ENCODE results near the gene SLC2A9.

The SLC2A9 gene

DNA sequence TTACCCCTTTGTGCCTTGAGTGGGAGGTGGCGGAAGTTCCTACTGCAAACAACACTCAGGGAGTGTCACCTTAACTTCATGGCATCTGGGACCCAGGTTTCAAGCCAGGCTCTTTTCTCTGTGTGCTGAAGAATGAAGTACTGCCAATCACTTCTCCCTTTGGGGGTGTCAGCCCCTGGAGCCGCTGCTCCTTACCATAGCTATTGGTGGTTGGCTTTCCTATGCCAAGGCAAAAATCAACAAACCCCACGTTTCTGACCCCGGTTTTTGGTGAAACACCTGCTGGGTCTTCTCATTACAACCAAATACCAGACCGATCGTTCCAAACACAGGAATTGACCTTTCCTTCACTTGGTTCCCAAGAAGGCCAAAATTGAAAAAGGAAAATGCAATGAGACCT, 19.7 kb upstream of the SLC2A9 start:
- DNase-seq: no peak

GRCh38 chr4:10040049-10040892, 19.0 kb upstream of the SLC2A9 start:
- no peak for DNase-seq

GRCh38 chr4:10036807-10037342, 15.6 kb upstream of the SLC2A9 start:
- DNase-seq: no peak

GRCh38 chr4:10035130-10035529, 13.8 kb upstream of the SLC2A9 start:
- DNase-seq: no peak

GRCh38 chr4:10034612-10035104, 13.4 kb upstream of the SLC2A9 start:
- no peak for DNase-seq

GRCh38 chr4:10034136-10034535, 12.8 kb upstream of the SLC2A9 start:
- no peak for DNase-seq

DNA sequence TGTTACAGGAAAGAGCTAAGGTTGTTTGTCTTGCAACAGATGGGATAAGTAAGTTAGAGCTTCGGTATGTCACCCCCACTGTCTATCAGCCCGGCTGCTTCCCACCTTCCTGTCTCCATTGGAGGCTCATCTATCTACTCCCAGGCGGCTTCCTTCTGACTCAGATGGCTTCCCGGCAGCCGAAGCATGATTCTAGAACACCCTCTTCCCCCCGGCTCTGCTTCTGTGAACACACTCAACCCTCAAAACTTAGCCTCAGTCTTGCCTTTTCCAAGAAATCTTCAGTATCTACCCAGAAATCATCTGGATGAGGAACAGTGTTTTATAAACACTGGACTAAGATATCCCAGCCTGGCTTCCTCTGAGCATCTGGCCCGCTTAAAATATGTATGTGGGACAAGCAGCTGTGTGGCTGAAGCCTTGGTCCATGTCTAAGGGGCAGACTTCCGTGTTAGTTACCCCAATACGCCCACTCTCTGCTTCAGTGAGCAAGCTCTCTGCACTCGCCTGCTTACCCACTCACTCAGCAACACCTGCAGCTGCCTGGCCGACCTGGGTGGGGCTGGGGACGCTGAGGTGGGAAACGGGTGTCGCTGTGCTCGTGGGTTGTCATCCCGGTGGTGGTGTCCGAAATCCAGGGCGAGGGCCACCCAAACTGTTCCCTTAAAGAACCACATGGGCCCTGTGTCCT, 12.0 kb upstream of the SLC2A9 start:
- DNase-seq: no peak

DNA sequence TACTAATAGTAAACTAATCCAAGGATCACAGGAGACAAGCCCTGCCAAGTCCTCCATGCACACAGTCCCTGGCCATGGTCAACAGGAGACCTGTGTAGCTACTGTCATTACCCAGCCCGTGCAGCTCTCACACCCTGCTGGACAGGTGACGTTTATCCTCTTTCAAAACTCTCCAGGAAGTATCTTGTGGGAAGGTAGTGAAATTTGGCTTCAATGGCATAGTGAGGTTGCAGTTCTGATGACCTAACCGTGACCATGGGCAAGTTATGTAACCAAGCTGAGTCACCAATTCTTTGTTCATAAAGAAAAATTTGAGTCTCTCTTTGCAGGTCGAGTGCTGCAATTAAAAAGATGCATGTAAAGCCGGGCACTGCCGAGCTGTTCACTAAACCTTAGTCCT, 11.3 kb upstream of the SLC2A9 start:
- no peak for DNase-seq

- no peak for DNase-seq
These were observed 10.6 kb upstream of the SLC2A9 start for GRCh38 chr4:10031668-10032590.

GRCh38 chr4:10030972-10031667, 9.8 kb upstream of the SLC2A9 start:
- no peak for DNase-seq

- no peak for DNase-seq
These were observed 8.1 kb upstream of the SLC2A9 start for GRCh38 chr4:10029403-10029802.

- no peak for DNase-seq
These were observed 7.6 kb upstream of the SLC2A9 start for GRCh38 chr4:10028910-10029309.

GRCh38 chr4:10026485-10026884, 5.2 kb upstream of the SLC2A9 start:
- DNase-seq: no peak

- DNase-seq: no peak
These were observed 4.0 kb upstream of the SLC2A9 start for GRCh38 chr4:10025230-10025806.

GRCh38 chr4:10024303-10024702, 3.0 kb upstream of the SLC2A9 start:
- no peak for DNase-seq

- no peak for DNase-seq
These were observed 2.5 kb upstream of the SLC2A9 start for GRCh38 chr4:10023806-10024205.

DNA sequence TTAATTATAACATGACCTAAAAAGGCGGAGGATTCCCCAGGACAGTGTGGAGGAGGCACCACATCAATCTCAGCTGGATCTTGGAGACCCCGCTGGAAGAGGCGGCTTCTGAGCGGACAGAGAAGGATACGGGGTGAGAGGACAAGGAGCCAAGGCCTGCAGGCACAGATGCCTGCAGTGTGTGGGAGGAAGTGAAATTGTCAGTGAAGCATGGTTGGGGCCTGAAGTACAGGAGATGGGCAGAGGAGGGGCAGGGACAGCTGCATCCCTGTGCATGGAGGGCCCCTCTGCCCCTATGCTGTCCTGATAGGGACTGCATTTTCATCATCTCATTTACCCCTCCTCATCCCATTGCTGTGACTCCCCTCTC, 1.7 kb upstream of the SLC2A9 start:
- DNase-seq: no peak

DNA sequence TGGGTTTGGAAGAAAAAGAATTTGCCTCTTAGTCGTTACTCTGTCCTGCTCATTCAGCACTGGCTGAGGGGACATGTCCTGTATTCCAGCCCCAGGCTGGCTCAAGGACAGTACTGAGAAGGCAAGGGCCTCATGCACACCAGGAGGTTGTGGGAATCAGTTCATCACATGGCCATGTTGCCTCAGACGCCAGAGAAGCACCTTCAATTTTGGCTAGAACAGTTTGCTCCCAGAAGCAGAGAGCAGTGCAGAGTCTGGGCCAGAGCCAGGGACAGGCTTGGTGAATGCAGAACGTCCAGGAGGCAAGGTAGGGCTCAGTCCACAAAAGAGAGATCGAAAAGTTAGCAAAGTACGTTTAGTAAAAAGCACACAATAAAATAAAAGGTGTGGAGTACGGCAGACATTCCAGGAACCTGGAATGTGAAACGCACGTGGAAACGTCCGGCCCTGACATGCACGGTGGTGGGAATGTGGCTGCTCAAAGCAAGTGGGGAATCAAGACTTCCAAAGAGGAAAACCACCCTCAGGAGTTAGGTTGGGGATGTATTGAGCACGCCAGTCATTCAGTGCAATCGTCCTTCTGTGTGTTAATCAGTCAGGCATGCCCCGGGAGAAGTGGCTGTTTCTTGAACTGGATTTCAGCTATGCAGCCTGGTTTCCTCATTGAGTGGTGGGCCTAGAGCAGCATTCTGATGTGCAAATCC, 1.2 kb upstream of the SLC2A9 start:
- no peak for DNase-seq

DNA sequence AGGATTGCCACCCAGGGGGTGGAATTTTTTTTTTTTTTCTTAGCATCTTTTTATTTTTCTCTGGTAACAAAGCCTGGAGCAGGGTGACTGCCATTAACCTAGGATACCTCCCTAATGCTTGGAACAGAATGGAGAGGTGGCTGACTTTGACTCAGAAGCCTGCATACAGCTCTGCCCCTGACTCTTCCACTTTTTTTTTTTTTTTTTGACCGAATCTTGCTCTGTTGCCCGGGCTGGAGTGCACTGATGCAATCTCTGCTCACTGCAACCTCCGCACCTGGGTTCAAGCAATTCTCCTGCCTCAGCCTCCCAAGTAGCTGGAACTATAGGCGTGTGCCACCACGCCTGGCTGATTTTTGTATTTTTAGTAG, 341 bp upstream of the SLC2A9 start:
- no peak for DNase-seq

GRCh38 chr4:10020106-10020505, 1.2 kb downstream of the SLC2A9 start:
- no peak for DNase-seq

DNA sequence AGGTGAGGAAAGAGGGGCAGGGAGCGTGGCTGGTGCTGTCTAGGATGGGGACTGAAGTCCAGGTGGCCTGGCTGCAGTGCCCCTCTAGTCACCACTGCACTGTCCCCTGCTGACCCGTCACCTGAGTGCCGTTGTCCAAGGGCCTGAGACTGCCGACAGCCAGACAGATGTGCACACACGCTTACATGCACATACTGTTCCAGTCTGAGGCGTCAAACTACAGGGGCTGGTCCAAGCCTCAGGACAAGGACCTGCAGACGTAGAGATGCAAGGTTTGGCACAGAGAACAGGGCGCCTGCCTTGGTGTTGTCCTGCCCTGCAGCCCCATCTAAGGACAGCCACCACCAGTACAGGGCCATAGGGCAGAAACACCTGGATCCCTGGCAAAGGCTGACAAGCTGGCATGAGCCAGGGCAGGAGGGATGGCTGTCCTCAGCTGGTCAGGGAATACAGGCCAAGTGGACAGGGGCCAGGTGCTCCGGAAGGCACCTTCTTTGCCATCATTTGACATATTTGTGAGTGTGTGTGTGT, 1.7 kb downstream of the SLC2A9 start:
- no peak for DNase-seq
